COLO668 (cell line): ENCODE data around the gene KCNIP4.

Source experiments
- DNase-seq: peaks from one replicate; lab custom pipeline; 2025; ENCODE audit not compliant: unreplicated experiment; lab: John Stamatoyannopoulos, UW

Gene KCNIP4

DNA sequence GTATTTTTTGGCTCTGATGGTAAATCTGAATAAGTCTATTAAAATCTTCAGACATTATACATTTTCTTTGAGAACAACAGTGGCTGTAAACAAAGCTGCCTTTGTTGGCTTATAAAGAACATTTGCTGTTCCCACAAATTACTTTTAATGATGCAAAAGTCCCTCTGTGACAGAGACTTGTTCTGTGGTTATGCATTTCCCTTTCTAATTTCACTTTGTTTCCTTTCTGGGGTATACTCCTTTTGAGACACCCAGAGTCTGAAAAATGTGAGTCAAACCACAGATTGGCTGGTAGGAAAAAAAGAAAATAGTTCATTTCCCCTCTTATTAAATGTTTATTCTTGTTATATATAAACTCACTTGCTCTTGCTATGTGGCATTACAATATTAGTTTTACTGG, 845.9 kb downstream of the KCNIP4 start:
- DNase-seq, result no peak

DNA sequence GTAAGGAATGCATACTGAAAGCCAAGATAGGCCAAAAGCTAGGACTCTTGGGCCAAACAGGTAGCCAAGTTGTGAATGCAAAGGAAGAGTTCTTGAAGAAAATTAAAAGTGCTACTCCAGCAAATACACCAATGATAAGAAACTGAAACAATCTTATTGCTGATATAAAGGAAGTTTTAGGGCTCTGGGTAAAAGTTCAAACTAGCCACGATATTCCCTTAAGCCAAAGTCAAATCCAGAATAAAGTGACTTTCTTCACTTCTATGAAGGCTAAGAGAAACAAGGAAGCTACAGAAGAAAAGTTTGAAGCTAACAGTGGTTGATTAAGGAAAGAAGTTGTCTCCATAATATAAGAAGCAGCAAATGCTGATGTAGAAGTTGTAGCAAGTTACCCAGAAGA, 850.7 kb downstream of the KCNIP4 start:
- DNase-seq, result no peak

- DNase-seq, result no peak
Measured at GRCh38 chr4:21097026-21097425, 851.5 kb downstream of the KCNIP4 start.

DNA sequence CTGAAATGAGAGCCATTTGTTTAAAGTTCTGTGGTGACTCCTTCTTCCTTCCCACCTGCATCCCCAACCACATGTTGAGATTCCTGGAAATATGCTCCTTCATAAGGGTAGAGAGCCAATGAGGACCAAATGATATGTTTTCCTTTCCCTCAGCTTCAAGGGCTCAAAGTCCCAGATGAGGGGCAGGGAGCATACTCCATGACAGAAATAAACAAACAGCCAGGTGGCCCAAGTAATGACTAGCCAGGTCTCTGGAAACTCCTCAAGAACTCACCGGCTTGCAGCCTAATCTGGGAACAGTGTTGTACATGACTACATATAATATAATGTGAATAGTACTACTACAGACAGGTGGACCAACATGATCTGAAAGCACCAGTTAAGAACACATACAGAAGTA, 856.0 kb downstream of the KCNIP4 start:
- no peak for DNase-seq

GRCh38 chr4:21090094-21090666, 858.4 kb downstream of the KCNIP4 start:
- DNase-seq, result no peak

DNA sequence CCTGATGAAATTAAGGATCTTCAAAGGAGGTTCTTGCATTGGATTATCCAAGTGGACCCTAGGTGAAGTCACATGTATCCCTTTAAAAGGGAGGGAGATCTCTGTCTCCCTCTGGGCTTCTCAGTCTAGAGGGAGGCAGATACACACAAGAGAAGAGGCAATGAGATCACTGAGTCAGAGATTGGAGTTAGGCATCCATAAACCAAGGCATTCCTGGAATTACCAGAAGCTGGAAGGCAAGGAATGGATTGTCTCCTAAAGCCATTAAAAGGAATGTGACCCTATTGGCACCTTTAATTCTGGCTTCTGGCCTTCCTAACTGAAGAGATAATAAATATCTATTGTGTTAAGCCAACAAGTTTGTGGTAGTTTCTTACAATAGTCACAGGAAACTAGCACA, 865.2 kb downstream of the KCNIP4 start:
- DNase-seq, result no peak

DNA sequence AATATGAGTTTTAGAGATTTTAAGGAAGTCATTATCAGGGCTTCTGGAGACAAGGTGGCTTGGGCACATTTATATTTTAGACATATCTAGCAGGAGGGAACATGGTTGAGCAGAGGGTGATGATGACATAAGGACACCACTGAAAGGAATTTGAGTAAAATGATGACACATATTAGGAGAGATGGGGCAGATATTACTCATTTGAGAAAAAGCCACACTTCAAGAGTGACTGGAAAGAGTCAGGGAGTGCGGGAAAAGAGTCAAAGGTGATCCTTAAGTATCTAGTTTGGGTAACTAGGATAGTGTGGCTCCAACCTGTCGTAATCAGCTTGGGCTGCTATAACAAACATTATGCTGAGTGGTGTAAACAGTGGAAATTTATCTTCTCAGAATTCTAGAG, 870.6 kb downstream of the KCNIP4 start:
- DNase-seq, result no peak

DNA sequence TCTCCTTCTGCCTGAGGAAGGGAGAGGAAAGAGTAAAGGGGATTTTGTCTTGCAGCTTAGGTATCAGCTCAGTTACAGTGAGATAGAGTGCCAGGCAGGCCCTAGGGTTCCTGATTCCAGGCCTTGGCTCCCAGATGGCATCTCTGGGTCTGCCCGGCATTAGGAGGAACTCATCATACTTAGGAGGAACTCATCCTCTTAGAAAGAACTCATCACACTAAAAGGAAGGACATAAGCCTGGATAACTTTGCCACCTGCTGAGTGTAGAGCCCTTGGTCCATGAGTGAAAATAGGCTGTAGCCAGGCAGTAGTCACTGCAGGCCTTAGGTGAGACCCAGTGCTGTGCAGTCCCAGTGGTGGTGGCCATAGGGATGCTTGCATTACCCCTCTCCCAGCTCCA, 881.2 kb downstream of the KCNIP4 start:
- DNase-seq, result no peak

- no peak for DNase-seq
Measured at GRCh38 chr4:21061902-21062301, 886.7 kb downstream of the KCNIP4 start.

- DNase-seq, result no peak
Measured at GRCh38 chr4:21046141-21046540, 902.4 kb downstream of the KCNIP4 start.

GRCh38 chr4:21045119-21045518, 903.5 kb downstream of the KCNIP4 start:
- no peak for DNase-seq

- no peak for DNase-seq
Measured at GRCh38 chr4:21041708-21042107, 906.9 kb downstream of the KCNIP4 start.

- no peak for DNase-seq
Measured at GRCh38 chr4:21034728-21035127, 913.8 kb downstream of the KCNIP4 start.

- no peak for DNase-seq
Measured at GRCh38 chr4:21032089-21032645, 916.4 kb downstream of the KCNIP4 start.

GRCh38 chr4:21018817-21019216, 929.8 kb downstream of the KCNIP4 start:
- DNase-seq, result no peak

DNA sequence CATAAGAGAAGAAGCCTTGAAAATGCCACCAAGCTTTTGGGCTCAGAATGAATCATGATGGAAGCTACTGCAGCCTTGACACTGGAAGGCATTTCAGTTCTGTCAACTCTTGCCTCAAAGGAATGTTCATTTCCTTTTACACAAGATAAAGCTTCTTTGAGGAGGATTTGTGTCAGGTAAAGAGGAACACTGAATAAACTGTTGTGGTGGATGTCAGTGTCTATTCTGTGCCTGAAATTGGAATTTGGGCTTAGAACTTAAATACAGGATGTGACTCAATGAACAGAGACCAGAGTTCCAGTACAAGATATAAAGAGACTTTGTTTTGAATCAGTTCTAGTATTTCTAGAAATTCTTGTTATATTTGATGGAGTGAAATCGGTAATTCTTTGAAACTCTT, 935.1 kb downstream of the KCNIP4 start:
- DNase-seq, result no peak

DNA sequence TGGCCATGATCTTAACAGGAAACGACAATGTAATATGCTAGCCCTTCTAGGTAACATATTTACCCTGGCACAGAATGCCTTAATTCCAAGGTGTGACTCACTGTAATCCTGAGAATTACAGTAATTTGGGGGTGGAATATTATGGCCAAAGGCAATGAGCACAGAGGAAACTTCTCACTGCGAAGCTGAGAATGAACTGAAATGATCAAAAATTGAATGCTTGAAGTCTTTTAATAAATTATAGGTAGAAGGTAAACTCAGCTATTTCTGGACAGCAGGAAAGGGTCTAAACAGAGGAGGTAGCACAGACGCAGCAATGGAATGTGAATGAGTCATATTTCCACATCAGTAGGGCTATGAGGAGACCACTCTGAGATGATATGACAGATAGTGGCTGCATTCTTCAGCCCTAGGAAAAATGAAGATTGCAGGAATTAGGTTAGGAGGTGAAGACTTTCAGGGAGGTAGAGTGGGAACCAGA, 935.7 kb downstream of the KCNIP4 start:
- DNase-seq, result no peak

DNA sequence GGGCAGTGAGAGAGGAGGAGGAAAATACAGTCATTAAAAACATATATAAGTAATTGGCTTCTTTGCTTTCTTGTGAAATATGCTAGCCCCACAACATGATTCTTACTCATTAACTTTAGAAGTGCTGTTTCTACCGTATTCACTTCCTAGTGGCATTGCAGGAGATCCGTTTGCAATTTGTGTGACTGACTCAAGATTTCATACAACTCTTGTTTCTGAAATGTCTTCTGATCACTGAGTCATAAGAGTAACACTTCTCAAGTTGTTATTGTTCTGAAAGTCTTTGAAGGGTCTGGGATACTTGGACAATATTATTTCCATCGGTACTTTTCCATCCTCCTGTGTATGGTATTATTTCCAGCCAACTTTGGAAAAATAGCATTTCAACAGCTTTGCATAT, 937.5 kb downstream of the KCNIP4 start:
- no peak for DNase-seq

DNA sequence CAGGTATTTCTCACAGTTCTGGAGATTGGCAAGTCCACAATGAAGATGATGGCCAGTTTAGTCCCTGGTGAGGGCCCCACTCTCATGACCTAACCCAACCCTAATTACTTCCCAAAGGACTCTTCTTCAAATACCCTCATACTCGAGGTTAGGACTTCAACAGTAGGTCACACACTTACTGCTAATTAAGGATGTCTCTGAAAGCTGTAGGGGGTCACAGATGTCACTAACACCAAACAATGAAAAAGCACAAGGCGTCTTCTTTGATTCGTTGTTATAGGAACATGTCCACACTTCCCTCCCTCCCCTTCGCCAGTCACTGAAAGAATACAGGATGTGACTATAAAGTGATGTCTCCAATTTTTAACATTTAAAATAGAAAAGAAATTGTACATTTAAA, 938.6 kb downstream of the KCNIP4 start:
- DNase-seq, result no peak

- DNase-seq, result no peak
Measured at GRCh38 chr4:21005647-21006046, 942.9 kb downstream of the KCNIP4 start.

DNA sequence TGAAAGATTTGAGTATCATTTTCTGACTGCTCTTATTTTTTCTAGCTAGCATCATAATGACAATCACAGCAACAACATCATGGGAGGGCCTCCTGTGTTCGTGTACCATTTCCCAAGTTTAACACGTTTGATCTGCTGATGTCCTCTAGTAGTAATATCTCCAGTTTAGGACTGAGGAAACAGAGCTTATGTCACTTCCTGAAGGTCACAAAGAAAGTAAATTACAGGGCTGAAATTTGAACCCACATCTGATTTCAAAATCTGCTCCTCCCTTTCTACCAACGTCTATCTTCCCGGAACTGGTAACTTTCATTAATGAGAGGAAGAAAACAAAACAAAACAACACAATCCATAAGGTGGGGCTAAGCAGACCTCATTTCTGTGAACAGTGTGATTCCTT, 945.6 kb downstream of the KCNIP4 start:
- no peak for DNase-seq

DNA sequence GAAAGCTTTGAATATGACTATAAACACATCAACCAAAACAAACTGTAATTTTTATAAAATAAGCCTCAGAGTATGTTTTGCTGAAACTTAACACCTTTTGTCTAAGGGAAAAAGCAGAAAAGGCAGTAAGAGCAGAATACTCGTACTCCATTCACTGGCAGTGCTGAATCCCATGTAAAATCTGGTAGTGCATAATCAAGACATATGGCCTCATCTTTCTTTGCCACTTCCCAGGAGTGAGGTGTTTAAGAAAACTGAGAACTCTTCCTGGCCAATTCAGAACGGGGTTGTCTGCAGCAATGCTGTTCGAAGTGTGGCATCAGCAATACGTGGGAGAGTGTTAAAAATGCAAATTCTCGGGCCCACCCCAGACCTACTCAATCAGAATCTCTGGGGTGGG, 946.3 kb downstream of the KCNIP4 start:
- DNase-seq, result no peak

DNA sequence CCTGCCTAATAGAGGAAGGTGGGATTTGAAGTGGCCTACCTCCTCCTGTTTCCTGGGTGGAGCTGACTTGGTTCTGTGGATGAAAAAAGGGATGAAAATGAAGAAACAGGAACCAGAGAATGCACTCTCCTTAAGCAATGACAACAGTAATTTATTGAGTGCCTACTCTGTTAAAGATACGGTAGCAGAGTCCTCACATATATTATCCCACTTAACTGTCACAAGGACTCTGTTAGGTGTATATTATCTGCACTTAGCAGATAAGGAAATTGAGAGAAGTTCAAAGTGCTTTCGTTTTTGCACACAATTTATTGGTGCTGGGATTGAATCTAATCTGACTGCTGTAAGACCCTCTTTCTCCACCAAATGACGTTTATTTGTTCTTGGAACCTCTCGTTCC, 947.1 kb downstream of the KCNIP4 start:
- DNase-seq, result no peak
